ENCODE results near the gene GNG4.

- no peak for TF ChIP-seq POLR2A (IDR thresholded peaks at IDR 0.05; ENCODE audit: low read depth, low read length)
- no peak for TF ChIP-seq POLR2AphosphoS5 (IDR thresholded peaks at IDR 0.05; ENCODE audit: low read depth, low read length)
These were observed 51.6 kb downstream of the GNG4 start for GRCh38 chr1:235597867-235598553.
